Uterus (tissue), 2 donors: ENCODE results near the gene PLOD3.

ENCODE experiments used
- CTCF ChIP-seq, 4 experiments: fragments of 200-600 bp in 2 of 4; fragments of 450-650 bp in 2 of 4; sonication (generic) in 2 of 4; IDR thresholded peaks; one replicate each; pipeline ENCODE4 v1.5.1; 2016 to 2019; ENCODE audit warnings: antibody characterized with exemption in 4 of 4, mild to moderate bottlenecking in 2 of 4, moderate library complexity in 1 of 4
- POLR2A ChIP-seq, 2 donors: fragments of 450-650 bp; IDR thresholded peaks; one replicate each; pipeline ENCODE4 v1.6.1; 2016; ENCODE audit warnings: antibody characterized with exemption in 2 of 2, mild to moderate bottlenecking in 1 of 2, moderate library complexity in 1 of 2

DNA sequence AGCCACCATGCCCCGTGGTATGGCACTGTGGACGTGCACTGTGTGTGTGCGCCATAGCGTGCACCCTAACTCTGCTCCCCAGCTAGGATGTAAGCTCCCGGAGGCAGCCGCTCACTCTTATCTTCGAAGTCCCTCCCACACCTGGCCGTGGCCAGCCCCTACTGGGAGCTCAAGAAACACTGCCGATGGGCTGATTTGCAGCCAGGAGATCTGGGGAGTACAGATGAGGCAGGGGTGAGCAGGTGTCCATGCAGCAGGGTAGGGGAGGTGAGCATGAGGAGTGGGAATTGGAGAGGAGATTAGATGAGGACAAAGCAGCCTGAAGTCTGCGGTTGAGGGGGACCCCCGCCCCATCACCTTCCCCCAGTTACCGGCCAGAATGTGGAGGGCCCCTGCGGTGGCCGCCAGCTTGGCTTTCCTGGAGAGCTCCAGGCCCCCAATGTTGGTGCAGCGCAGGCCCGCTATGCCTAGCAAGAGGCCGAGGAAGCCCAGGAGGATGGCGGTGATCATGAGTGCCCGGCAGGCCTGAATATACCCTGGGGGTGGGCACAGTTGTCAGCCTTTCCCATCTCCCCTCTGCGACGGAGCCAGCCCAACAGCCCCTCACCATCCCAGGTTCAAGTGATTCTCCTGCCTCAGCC lies 16.6 kb upstream of the PLOD3 start:
- no peak for TF ChIP-seq CTCF (IDR thresholded peaks at IDR 0.05)
- no peak for TF ChIP-seq POLR2A (IDR thresholded peaks at IDR 0.05)
